DOHH2 (cell line): ENCODE data around the gene AUH.

Experiments used
- CTCF ChIP-seq: fragments of 200-600 bp; sonication (generic); IDR thresholded peaks from one replicate; pipeline ENCODE4 v1.5.1; 2014; ENCODE audit warnings: antibody characterized with exemption, mild to moderate bottlenecking, low read depth, low read length; ENCODE audit not compliant: poor library complexity, severe bottlenecking
- EZH2phosphoT487 ChIP-seq: fragments of 200-600 bp; sonication (generic); IDR thresholded peaks from 2 replicates; pipeline ENCODE4 v1.6.1; 2017; ENCODE audit warnings: borderline replicate concordance, mild to moderate bottlenecking, antibody characterized with exemption, low read length, moderate library complexity, mixed read lengths

- TF ChIP-seq CTCF (no peak), EZH2phosphoT487 (no peak)
These were observed 29.7 kb upstream of the AUH start for GRCh38 chr9:91391412-91391811.
